Hepatocyte (in vitro differentiated cells): ENCODE data around the gene OPRL1. TPM values are rescaled to one million over a fixed set of nuclear protein-coding genes. Genes with fewer than 3 reads are reported as not detected.

Source experiments
- DNase-seq: peaks from one replicate; pipeline ENCODE4 v3.0.0-alpha.2; 2016; ENCODE audit warnings: low spot score
- H2AFZ ChIP-seq: fragments of 200-600 bp; sonication (generic); 2 replicates; pipeline ENCODE4 v1.6.0; 2016; ENCODE audit warnings: antibody characterized with exemption, mild to moderate bottlenecking
- H3K27ac ChIP-seq: fragments of 200-600 bp; sonication (generic); 2 replicates; pipeline ENCODE4 v1.5.1; 2016; ENCODE audit warnings: mild to moderate bottlenecking
- H3K27me3 ChIP-seq: fragments of 200-600 bp; sonication (generic); 2 replicates; pipeline ENCODE4 v1.6.1; 2016
- H3K36me3 ChIP-seq: fragments of 200-600 bp; sonication (generic); replicated peaks from 2 replicates; pipeline ENCODE4 v1.5.1; 2016; ENCODE audit warnings: low read depth; ENCODE audit not compliant: insufficient read depth
- H3K4me1 ChIP-seq: fragments of 200-600 bp; sonication (generic); 2 replicates; pipeline ENCODE4 v1.5.1; 2016; ENCODE audit warnings: mild to moderate bottlenecking, moderate library complexity; ENCODE audit not compliant: insufficient read depth
- H3K4me2 ChIP-seq: fragments of 200-600 bp; sonication (generic); 2 replicates; pipeline ENCODE4 v1.6.0; 2016
- H3K4me3 ChIP-seq: fragments of 200-600 bp; sonication (generic); 2 replicates; pipeline ENCODE4 v1.5.1; 2016; ENCODE audit warnings: mild to moderate bottlenecking
- H3K79me2 ChIP-seq: fragments of 200-600 bp; sonication (generic); 2 replicates; pipeline ENCODE4 v1.6.0; 2017; ENCODE audit warnings: mild to moderate bottlenecking
- H3K9me2 ChIP-seq: fragments of 200-600 bp; sonication (generic); replicated peaks from 2 replicates; pipeline ENCODE4 v1.6.0; 2017; ENCODE audit warnings: mild to moderate bottlenecking; ENCODE audit not compliant: insufficient read depth
- H3K9me3 ChIP-seq: fragments of 200-600 bp; sonication (generic); 2 replicates; pipeline ENCODE4 v1.5.1; 2016; ENCODE audit warnings: low read depth, mild to moderate bottlenecking
- H4K20me1 ChIP-seq: fragments of 200-600 bp; sonication (generic); 2 replicates; pipeline ENCODE4 v1.6.0; 2016; ENCODE audit warnings: mild to moderate bottlenecking; ENCODE audit not compliant: insufficient read depth, poor library complexity, severe bottlenecking
- CTCF ChIP-seq: fragments of 200-600 bp; sonication (generic); IDR thresholded peaks from 2 replicates; pipeline ENCODE4 v1.5.1; 2016; ENCODE audit warnings: antibody characterized with exemption, mild to moderate bottlenecking; ENCODE audit not compliant: poor library complexity
- EZH2 ChIP-seq: fragments of 200-600 bp; sonication (generic); IDR thresholded peaks from 2 replicates; pipeline ENCODE4 v1.6.1; 2016; ENCODE audit warnings: antibody characterized with exemption, mild to moderate bottlenecking, borderline replicate concordance
- EZH2phosphoT487 ChIP-seq: fragments of 200-600 bp; sonication (generic); IDR thresholded peaks from one replicate; pipeline ENCODE4 v1.6.1; 2018; ENCODE audit warnings: antibody characterized with exemption, mild to moderate bottlenecking, low read depth, moderate library complexity; ENCODE audit not compliant: unreplicated experiment, severe bottlenecking
- WGBS: methylation state at CpG from one replicate; pipeline ENCODE4 v1.1.6; 2016; ENCODE audit warnings: low lambda C conversion rate; ENCODE audit errors: missing lambda C conversion rate; 5-methylcytosine and 5-hydroxymethylcytosine counted together
- polyA plus RNA-seq: library from polyadenylated mRNA; unstranded; fragments of >200 nt; fragmentation: Nextera tagmentation; extraction: Ambion mirVana; gene quantifications from 2 replicates; pipeline ENCODE4 v1.2.1, GENCODE V29; 2016
- total RNA-seq: library from RNA; depleted of rRNA; stranded (reverse); fragments of >200 nt; gene quantifications from 2 replicates; pipeline ENCODE4 v1.2.3, GENCODE V29; 2014

The OPRL1 gene
- total and polyA plus RNA-seq, 2 experiments from 2014 or later: 0.50 to 1.5 TPM

GRCh38 chr20:64055893-64056638 is 23.8 kb upstream of the OPRL1 start:
- Histone ChIP-seq H3K27ac (no peak overlapping the region), H2AFZ (no peak overlapping the region), H3K4me2 (no peak overlapping the region)

GRCh38 chr20:64056639-64056888 is 23.3 kb upstream of the OPRL1 start:
- H3K79me2 ChIP-seq: no peaks in the 10 kb centered on the region
- H3K4me2 ChIP-seq: no peak overlapping the region
- no peak overlapping the region for H2AFZ ChIP-seq
- no peak overlapping the region for H3K4me3 ChIP-seq
- H3K9me3 ChIP-seq: no peaks in the 10 kb centered on the region
- peaks cover 20% of the 10 kb centered on the region for H3K4me1 ChIP-seq
- no peak overlapping the region for H3K27ac ChIP-seq
- TF ChIP-seq EZH2phosphoT487 (no peak), CTCF (no peak), EZH2 (no peak)
- no peak for DNase-seq
- no peaks in the 10 kb centered on the region for H3K36me3 ChIP-seq
- H4K20me1 ChIP-seq: no peaks in the 10 kb centered on the region
- WGBS: 50% methylated on average over 3 of the region's 7 CpGs
- H3K27me3 ChIP-seq: no peaks in the 10 kb centered on the region
- no peaks in the 10 kb centered on the region for H3K9me2 ChIP-seq

More at GRCh38 chr20:64055893-64056638, 23.8 kb upstream of the OPRL1 start:
- no peaks in the 10 kb centered on the region for H4K20me1 ChIP-seq
- H3K9me2 ChIP-seq: no peaks in the 10 kb centered on the region
- WGBS: 72% methylated on average over 20 of the region's 22 CpGs
- H3K4me1 ChIP-seq: peaks cover 20% of the 10 kb centered on the region
- no peak for TF ChIP-seq EZH2
- TF ChIP-seq CTCF: no peak
- no peak for TF ChIP-seq EZH2phosphoT487
- peak; percentile 60 for DNase-seq
- H3K9me3 ChIP-seq: no peaks in the 10 kb centered on the region
- H3K27me3 ChIP-seq: peaks cover 2% of the 10 kb centered on the region
- no peaks in the 10 kb centered on the region for H3K79me2 ChIP-seq
- H3K4me3 ChIP-seq: no peak overlapping the region
- no peaks in the 10 kb centered on the region for H3K36me3 ChIP-seq

GRCh38 chr20:64056889-64057627 is 22.8 kb upstream of the OPRL1 start:
- no peaks in the 10 kb centered on the region for H3K9me2 ChIP-seq
- H2AFZ ChIP-seq: no peak overlapping the region
- H4K20me1 ChIP-seq: no peaks in the 10 kb centered on the region
- no peak overlapping the region for H3K27ac ChIP-seq
- no peaks in the 10 kb centered on the region for H3K27me3 ChIP-seq
- peaks cover 21% of the 10 kb centered on the region for H3K4me1 ChIP-seq
- TF ChIP-seq EZH2phosphoT487 (no peak), EZH2 (no peak), CTCF (no peak)
- H3K4me3 ChIP-seq: no peak overlapping the region
- no peaks in the 10 kb centered on the region for H3K9me3 ChIP-seq
- WGBS: 78% methylated on average over 36 of the region's 39 CpGs
- DNase-seq: no peak
- H3K36me3 ChIP-seq: no peaks in the 10 kb centered on the region
- H3K79me2 ChIP-seq: no peaks in the 10 kb centered on the region
- H3K4me2 ChIP-seq: no peak overlapping the region
